ENCODE data around the gene CORO2A. TPM values are rescaled to one million over a fixed set of nuclear protein-coding genes. Genes with fewer than 3 reads are reported as not detected.

Gene CORO2A
- total RNA-seq = 0.35 TPM
- long read RNA-seq, full-length matches to known transcripts = 1 of 1 reads
- long read RNA-seq, partial matches to known transcripts = 0 of 1 reads
- long read RNA-seq, other reads (novel, unspliced or antisense) = 0 of 1 reads

- ATAC-seq = peak; percentile 96
- intact Hi-C loops (cut with micrococcal nuclease) = no loop called here
- DNase-seq = peak; percentile 86
These were observed at the start of gene CORO2A for GRCh38 chr9:98192503-98193335. CORO2A (minus strand) TSS chr9:98192637; CDS start chr9:98157660, 34,977 bp downstream.

GRCh38 chr9:98241357-98242300, 49.2 kb upstream of the CORO2A start:
- DNase-seq (no peak), ATAC-seq (no peak)
- intact Hi-C loops (cut with micrococcal nuclease) = no loop called here

- ATAC-seq = no peak
- intact Hi-C loops (cut with micrococcal nuclease) = no loop called here
These were observed 48.0 kb upstream of the CORO2A start for GRCh38 chr9:98240475-98240874.

GRCh38 chr9:98236901-98237487, 44.6 kb upstream of the CORO2A start:
- DNase-seq = no peak
- intact Hi-C loops (cut with micrococcal nuclease) = no loop called here
- ATAC-seq = no peak

More at GRCh38 chr9:98240475-98240874, 48.0 kb upstream of the CORO2A start:
- DNase-seq = no peak

GRCh38 chr9:98235126-98235525, 42.7 kb upstream of the CORO2A start:
- ATAC-seq = no peak
- no peak for DNase-seq
- intact Hi-C loops (cut with micrococcal nuclease) = no loop called here

GRCh38 chr9:98234245-98234825, 41.9 kb upstream of the CORO2A start:
- ATAC-seq = no peak
- no peak for DNase-seq
- intact Hi-C loops (cut with micrococcal nuclease) = no loop called here

GRCh38 chr9:98232926-98233325, 40.5 kb upstream of the CORO2A start:
- no peak for ATAC-seq
- intact Hi-C loops (cut with micrococcal nuclease) = no loop called here
- DNase-seq = no peak

GRCh38 chr9:98231770-98232478, 39.5 kb upstream of the CORO2A start:
- intact Hi-C loops (cut with micrococcal nuclease) = no loop called here

GRCh38 chr9:98230789-98231188, 38.4 kb upstream of the CORO2A start:
- ATAC-seq (no peak), DNase-seq (no peak)
- intact Hi-C loops (cut with micrococcal nuclease) = no loop called here

More at GRCh38 chr9:98231770-98232478, 39.5 kb upstream of the CORO2A start:
- ATAC-seq (no peak), DNase-seq (no peak)

- intact Hi-C loops (cut with micrococcal nuclease) = no loop called here
- DNase-seq (no peak), ATAC-seq (no peak)
These were observed 37.9 kb upstream of the CORO2A start for GRCh38 chr9:98230304-98230703.

- no peak for DNase-seq
- intact Hi-C loops (cut with micrococcal nuclease) = no loop called here
- ATAC-seq = no peak
These were observed 37.2 kb upstream of the CORO2A start for GRCh38 chr9:98229620-98230019.

- intact Hi-C loops (cut with micrococcal nuclease) = no loop called here
- DNase-seq = no peak
- no peak for ATAC-seq
These were observed 36.6 kb upstream of the CORO2A start for GRCh38 chr9:98229090-98229395.

GRCh38 chr9:98228392-98229089, 36.1 kb upstream of the CORO2A start:
- intact Hi-C loops (cut with micrococcal nuclease) = no loop called here
- ATAC-seq (no peak), DNase-seq (no peak)

GRCh38 chr9:98227883-98228282, 35.4 kb upstream of the CORO2A start:
- intact Hi-C loops (cut with micrococcal nuclease) = no loop called here
- ATAC-seq (no peak), DNase-seq (no peak)

GRCh38 chr9:98226957-98227356, 34.5 kb upstream of the CORO2A start:
- ATAC-seq = no peak
- intact Hi-C loops (cut with micrococcal nuclease) = no loop called here
- no peak for DNase-seq

GRCh38 chr9:98226516-98226915, 34.1 kb upstream of the CORO2A start:
- ATAC-seq (no peak), DNase-seq (no peak)
- intact Hi-C loops (cut with micrococcal nuclease) = no loop called here

GRCh38 chr9:98225015-98225442, 32.6 kb upstream of the CORO2A start:
- no peak for DNase-seq
- intact Hi-C loops (cut with micrococcal nuclease) = no loop called here
- ATAC-seq = no peak

All from left ventricle myocardium superior (tissue), 1 donor.